ENCODE data around the gene FKBP2.

DNA sequence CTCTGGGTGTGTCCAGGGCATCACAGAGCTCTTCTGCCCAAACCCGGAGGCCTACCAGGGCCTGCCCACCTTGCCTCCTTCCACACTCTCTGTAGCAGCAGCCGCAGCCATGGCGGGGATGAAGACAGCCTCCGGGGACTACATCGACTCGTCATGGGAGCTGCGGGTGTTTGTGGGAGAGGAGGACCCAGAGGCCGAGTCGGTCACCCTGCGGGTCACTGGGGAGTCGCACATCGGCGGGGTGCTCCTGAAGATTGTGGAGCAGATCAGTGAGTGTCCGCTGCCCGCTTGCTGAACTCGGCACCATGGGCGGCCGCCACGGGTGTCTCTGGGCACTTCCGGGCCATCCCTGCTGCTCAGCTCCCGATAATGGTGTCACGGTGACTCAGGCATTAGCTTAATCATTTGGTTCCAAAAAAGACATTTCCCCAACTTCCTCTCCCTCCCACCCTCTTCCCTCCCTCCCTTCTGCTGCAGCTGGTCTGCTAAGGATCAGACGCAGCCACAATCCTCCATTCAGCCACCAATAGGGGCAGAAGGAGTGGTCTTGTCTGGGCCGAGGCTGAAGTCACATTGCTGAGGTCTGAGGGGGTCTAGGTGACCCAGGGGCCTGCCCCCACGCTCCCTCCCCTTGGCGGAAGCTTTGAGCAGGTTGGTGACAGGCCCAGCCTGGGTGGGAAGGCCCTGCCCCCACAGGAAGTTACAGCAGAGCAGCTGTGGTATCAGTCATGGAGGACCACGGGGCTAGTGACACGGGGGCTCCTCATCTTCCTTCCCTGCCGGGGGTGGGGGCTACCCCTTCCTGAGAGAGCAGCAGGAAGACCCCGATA, 33.4 kb upstream of the FKBP2 start:
- TF ChIP-seq, protein P1, sequence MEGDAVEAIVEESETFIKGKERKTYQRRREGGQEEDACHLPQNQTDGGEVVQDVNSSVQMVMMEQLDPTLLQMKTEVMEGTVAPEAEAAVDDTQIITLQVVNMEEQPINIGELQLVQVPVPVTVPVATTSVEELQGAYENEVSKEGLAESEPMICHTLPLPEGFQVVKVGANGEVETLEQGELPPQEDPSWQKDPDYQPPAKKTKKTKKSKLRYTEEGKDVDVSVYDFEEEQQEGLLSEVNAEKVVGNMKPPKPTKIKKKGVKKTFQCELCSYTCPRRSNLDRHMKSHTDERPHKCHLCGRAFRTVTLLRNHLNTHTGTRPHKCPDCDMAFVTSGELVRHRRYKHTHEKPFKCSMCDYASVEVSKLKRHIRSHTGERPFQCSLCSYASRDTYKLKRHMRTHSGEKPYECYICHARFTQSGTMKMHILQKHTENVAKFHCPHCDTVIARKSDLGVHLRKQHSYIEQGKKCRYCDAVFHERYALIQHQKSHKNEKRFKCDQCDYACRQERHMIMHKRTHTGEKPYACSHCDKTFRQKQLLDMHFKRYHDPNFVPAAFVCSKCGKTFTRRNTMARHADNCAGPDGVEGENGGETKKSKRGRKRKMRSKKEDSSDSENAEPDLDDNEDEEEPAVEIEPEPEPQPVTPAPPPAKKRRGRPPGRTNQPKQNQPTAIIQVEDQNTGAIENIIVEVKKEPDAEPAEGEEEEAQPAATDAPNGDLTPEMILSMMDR (conservative IDR thresholded peaks at IDR 0.05; ENCODE audit: low read length), result no peak
- no peak for TF ChIP-seq EZH2phosphoT487 (IDR thresholded peaks at IDR 0.05; ENCODE audit: borderline replicate concordance)
